K562 (cell line): Measurements from ENCODE around the gene ADM2. TPM values are rescaled to one million over a fixed set of nuclear protein-coding genes. Genes with fewer than 3 reads are reported as not detected.

Experiments used
- ATAC-seq: fragments of 200-7000 bp; cut with Tn5 transposase; 3 replicates; pipeline ENCODE4 v1.9.1; 2020; ENCODE audit warnings: moderate library complexity
- BruUV-seq: library from RNA; stranded (reverse); fragments of 400-500 nt; replicated peaks from 2 replicates; lab custom pipeline; 2021; lab: Mats Ljungman, UMichigan
- CTCF ChIA-PET: fragments of 300-600 bp; formaldehyde crosslinking; extraction: SDS; loops from one replicate; lab custom pipeline; 2021; ENCODE audit warnings: low intra/inter-chr PET ratio; lab: Yijun Ruan, JAX
- POLR2A ChIA-PET: fragments of 300-600, 350-650 bp; sonication (Branson Sonifier 250); formaldehyde crosslinking; extraction: SDS; loops from one replicate; lab custom pipeline; 2021; ENCODE audit warnings: antibody characterized with exemption, inconsistent platforms; lab: Yijun Ruan, JAX
- DNase-seq, 4 experiments: peaks; one replicate each; pipeline versions ENCODE4 v3.0.0 to v3.0.0-alpha.2; 2011 to 2018; ENCODE audit warnings: low spot score in 3 of 4, mixed read lengths in 3 of 4; ENCODE audit errors: extremely low read depth in 1 of 4
- FAIRE-seq: peaks from 2 replicates; lab custom pipeline; 2011; peaks lifted over from hg19 to GRCh38; lab: Jason Lieb, UNC
- H2AFZ ChIP-seq: 2 replicates; pipeline ENCODE4 v1.6.0; 2011; ENCODE audit warnings: low read depth, low read length, control low read depth, inconsistent platforms
- H3K27ac ChIP-seq: fragments of 200-600 bp; 3 replicates; pipeline ENCODE4 v1.8.0; 2011; ENCODE audit warnings: low read depth, mild to moderate bottlenecking, control low read depth, inconsistent platforms, low read length, moderate library complexity, mixed read lengths; ENCODE audit errors: extremely low read depth
- H3K27me3 ChIP-seq, 2 experiments: fragments of 300-600 bp in 1 of 2; 2 replicates in 1 of 2; 3 replicates in 1 of 2; pipeline versions ENCODE4 v1.6.0 to v1.8.0; 2011; ENCODE audit warnings: inconsistent platforms in 2 of 2, low read length in 2 of 2, mild to moderate bottlenecking in 1 of 2, mixed read lengths in 1 of 2, moderate library complexity in 1 of 2; ENCODE audit not compliant: control insufficient read depth in 2 of 2, insufficient read depth in 2 of 2
- H3K36me3 ChIP-seq: fragments of 300-600 bp; 3 replicates; pipeline ENCODE4 v1.8.0; 2011; ENCODE audit warnings: mild to moderate bottlenecking, low read length, inconsistent platforms; ENCODE audit not compliant: control insufficient read depth, insufficient read depth
- H3K4me1 ChIP-seq, 2 experiments: fragments of 200-600 bp in 1 of 2; replicated peaks in 1 of 2; 2 replicates in 1 of 2; 3 replicates in 1 of 2; pipeline versions ENCODE4 v1.5.1 to v1.8.0; 2011; ENCODE audit warnings: inconsistent platforms in 2 of 2, low read length in 2 of 2, mild to moderate bottlenecking in 1 of 2, mixed read lengths in 1 of 2, moderate library complexity in 1 of 2; ENCODE audit not compliant: control insufficient read depth in 2 of 2, insufficient read depth in 2 of 2
- H3K4me2 ChIP-seq: 2 replicates; pipeline ENCODE4 v1.6.1; 2011; ENCODE audit warnings: low read length, control low read depth, inconsistent platforms, mixed read lengths; ENCODE audit not compliant: insufficient read depth
- H3K4me3 ChIP-seq: fragments of 200-600 bp; sonication (generic), shearing (Covaris generic); 2 replicates; pipeline ENCODE4 v1.5.1; 2016; ENCODE audit warnings: control low read depth, inconsistent platforms
- H3K79me2 ChIP-seq: fragments of 200-600 bp; 3 replicates; pipeline ENCODE4 v1.8.0; 2011; ENCODE audit warnings: low read length, inconsistent platforms; ENCODE audit not compliant: control insufficient read depth, insufficient read depth
- H3K9ac ChIP-seq, 2 experiments: 2 replicates each; pipeline versions ENCODE4 v1.6.0 to v1.6.1; 2011; ENCODE audit warnings: low read depth in 2 of 2, low read length in 2 of 2, control low read depth in 1 of 2, inconsistent platforms in 1 of 2, mild to moderate bottlenecking in 1 of 2, mixed read lengths in 1 of 2; ENCODE audit not compliant: insufficient read depth in 1 of 2
- H3K9me1 ChIP-seq: one replicate; pipeline ENCODE4 v1.6.0; 2011; ENCODE audit warnings: inconsistent platforms, mild to moderate bottlenecking, low read length, moderate library complexity; ENCODE audit not compliant: control insufficient read depth, insufficient read depth
- H3K9me3 ChIP-seq: replicated peaks from 2 replicates; pipeline ENCODE4 v1.5.1; 2011; ENCODE audit warnings: low read depth, low read length, inconsistent platforms; ENCODE audit not compliant: control insufficient read depth, insufficient read depth
- H4K20me1 ChIP-seq: replicated peaks from 2 replicates; pipeline ENCODE4 v1.6.1; 2011; ENCODE audit warnings: low read length, inconsistent platforms, mixed read lengths; ENCODE audit not compliant: control insufficient read depth, insufficient read depth
- ARHGAP35 ChIP-seq: fragments of 450-650 bp; IDR thresholded peaks from 2 replicates; pipeline ENCODE4 v1.6.1; 2018; ENCODE audit not compliant: partially characterized antibody
- BRF2 ChIP-seq: IDR thresholded peaks from 3 replicates; pipeline ENCODE4 v1.6.1; 2011; ENCODE audit warnings: borderline replicate concordance, mild to moderate bottlenecking; ENCODE audit not compliant: insufficient read length, insufficient read depth
- DLX4 ChIP-seq: fragments of 250-450 bp; sonication (Bioruptor Pico); IDR thresholded peaks from 2 replicates; pipeline ENCODE4 v1.6.1; 2021; ENCODE audit warnings: mild to moderate bottlenecking
- ESRRB ChIP-seq: fragments of 250-450 bp; sonication (Bioruptor Pico); IDR thresholded peaks from 2 replicates; pipeline ENCODE4 v1.5.0; 2020; ENCODE audit warnings: mild to moderate bottlenecking, moderate library complexity, borderline replicate concordance
- POLR2B ChIP-seq: fragments of 450-650 bp; IDR thresholded peaks from 2 replicates; pipeline ENCODE4 v1.6.1; 2018; ENCODE audit warnings: low read depth; ENCODE audit not compliant: partially characterized antibody
- TOE1 ChIP-seq, 2 experiments: fragments of 450-650 bp in 1 of 2; sonication (generic) in 1 of 2; formaldehyde crosslinking in 1 of 2; IDR thresholded peaks; 2 replicates each; pipeline versions ENCODE4 v1.7.1 to v1.8.0; 2016 to 2022; ENCODE audit warnings: borderline replicate concordance in 2 of 2, mild to moderate bottlenecking in 2 of 2, antibody characterized with exemption in 1 of 2, inconsistent platforms in 1 of 2, low read depth in 1 of 2, missing genetic modification reagents in 1 of 2, moderate library complexity in 1 of 2
- YBX1 ChIP-seq: fragments of 450-650 bp; IDR thresholded peaks from 2 replicates; pipeline ENCODE4 v1.7.1; 2016; ENCODE audit warnings: mild to moderate bottlenecking
- ZNF57 ChIP-seq: fragments of 450-650 bp; formaldehyde crosslinking; IDR thresholded peaks from 2 replicates; pipeline ENCODE4 v1.4.0; 2020; ENCODE audit warnings: mild to moderate bottlenecking, moderate library complexity
- ZNF780A ChIP-seq: fragments of 250-450 bp; sonication (Bioruptor Pico); IDR thresholded peaks from 2 replicates; pipeline ENCODE4 v1.5.0; 2021; ENCODE audit warnings: mild to moderate bottlenecking
- whole genome bisulfite sequencing: fragments of 100-300 bp; shearing (Covaris generic); methylation state at CpG from one replicate; pipeline ENCODE4 v1.1.6; 2016; ENCODE audit warnings: low coverage, mixed read lengths; ENCODE audit not compliant: insufficient coverage; ENCODE audit errors: missing lambda C conversion rate; 5-methylcytosine and 5-hydroxymethylcytosine counted together
- in situ Hi-C: fragments of 300-500 bp; cut with MboI; formaldehyde crosslinking; loops from 4 replicates; pipeline ENCODE4 v1.15.0; 2018; ENCODE audit warnings: inconsistent platforms, mixed read lengths
- intact Hi-C: fragments of 100-400 bp; cut with micrococcal nuclease; formaldehyde crosslinking; loops from 2 replicates; pipeline ENCODE4 v1.14.2; 2022
- polyA plus RNA-seq, 8 experiments: library from polyadenylated mRNA; depleted of rRNA in 4 of 8; stranded (reverse) in 5 of 8; unstranded in 3 of 8; fragments of >200 nt; fragmentation: Nextera tagmentation in 2 of 8; fragmentation: Illumina TruSeq in 1 of 8; extraction: Ambion mirVana in 2 of 8; extraction: Trizol in 1 of 8; gene quantifications; 2 replicates each; pipeline versions ENCODE4 v1.2.1 to v1.2.3, GENCODE V29; 2011 to 2014; ENCODE audit warnings: inconsistent platforms in 1 of 8, missing spikeins in 1 of 8
- total RNA-seq, 7 experiments: library from RNA; depleted of rRNA in 6 of 7; stranded (reverse); fragments of >200 nt in 6 of 7; fragmentation: Illumina TruSeq in 2 of 7; extraction: Trizol in 2 of 7; gene quantifications; 2 replicates each; pipeline versions ENCODE4 v1.2.1 to v1.2.3, GENCODE V29; 2011 to 2021; ENCODE audit warnings: low replicate concordance in 1 of 7

Gene ADM2
- total and polyA plus RNA-seq, 9 of the 15 experiments (the other 6 are each of a cell fraction or from before 2014, with no cell fraction given), result 0.11 to 5.1 (median 0.38) TPM

DNA sequence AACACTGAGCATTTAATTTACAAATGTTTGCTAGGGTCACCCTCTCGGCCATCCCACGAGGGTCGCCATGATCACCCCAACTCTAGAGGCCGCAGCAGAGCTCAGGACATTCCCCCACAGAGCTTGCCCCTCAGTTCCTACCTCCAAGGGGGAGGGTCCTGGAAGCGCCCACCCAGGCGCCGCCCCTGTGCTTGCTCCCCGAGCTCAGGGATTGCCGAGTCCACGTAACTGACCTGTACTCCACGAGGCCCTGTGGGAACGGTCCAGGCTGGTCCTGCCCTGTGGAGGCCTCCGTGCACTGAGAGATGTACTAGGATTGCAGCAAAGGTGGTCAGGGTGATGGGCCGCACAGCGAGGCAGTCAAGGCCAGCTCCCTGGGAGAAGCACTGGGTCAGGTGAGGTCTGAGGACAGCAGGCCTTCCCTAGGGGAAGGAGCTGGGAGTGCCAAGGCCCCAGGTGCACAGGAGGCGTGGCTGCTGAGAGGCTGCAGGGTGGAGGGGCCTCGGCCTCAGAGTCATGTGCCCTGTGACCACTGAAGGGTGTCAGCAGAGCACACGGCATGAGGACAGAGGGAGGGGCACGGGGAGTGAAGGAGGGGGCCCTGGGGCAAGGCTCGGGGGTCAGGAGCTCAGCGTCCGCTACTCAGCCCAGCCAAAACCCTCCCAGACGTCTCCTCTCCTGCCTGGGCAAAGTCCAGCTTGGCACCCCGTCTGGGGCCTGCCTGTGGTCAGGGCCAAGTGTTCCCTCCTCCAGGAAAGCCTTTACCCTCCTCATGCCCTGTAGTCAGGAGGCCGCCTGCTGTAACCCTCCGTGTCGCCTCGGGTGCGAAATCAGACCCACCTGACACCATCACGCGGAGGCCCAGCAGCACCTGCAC lies 2.9 kb downstream of the ADM2 start (continued):
- no peak for TF ChIP-seq BRF2
- no peak for TF ChIP-seq ZNF780A
- TF ChIP-seq POLR2B, result peak; percentile 25
- no peak for TF ChIP-seq DLX4

- Histone ChIP-seq H3K4me3 (no peak overlapping the region), H3K9me3 (no peaks in the 10 kb centered on the region), H2AFZ (peak overlapping the region; percentile 45; the same call in 1 of the 2 replicates), H3K4me1 (peaks cover 4 to 65% of the 10 kb centered on the region in 2 experiments; a peak in 3 of 5 replicates), H3K9me1 (no peaks in the 10 kb centered on the region), H3K4me2 (0 out of 2 replicates have a peak overlapping the region, but pooled peaks have one; percentile 11), H3K27me3 (no peaks in the 10 kb centered on the region), H3K27ac (no peak overlapping the region), H3K79me2 (no peaks in the 10 kb centered on the region), H3K36me3 (no peaks in the 10 kb centered on the region), H4K20me1 (no peaks in the 10 kb centered on the region), H3K9ac (no peak overlapping the region)
- ChIA-PET CTCF (no interaction called here), POLR2A (interaction anchor here (0.6 to 1.4 kb wide), 6 partner anchors 13 to 331 kb away, joined by 3 to 6 read pairs (median 3); no protein-coding TSS in a partner anchor)
- ATAC-seq (peak; percentile 31), FAIRE-seq (no peak), DNase-seq (peak in 1 of 4 experiments; percentile 16)
- intact Hi-C loops (no loop called here), in situ Hi-C loops (no loop called here)
- 38% methylated on average over 23 of the region's 29 CpGs for WGBS
- BruUV-seq, result no TSS peak
- no peak for TF ChIP-seq ESRRB (CRISPR knock-in tag)
- peak; percentile 81; the same call in 1 of the 2 replicates for TF ChIP-seq TOE1 (IDR thresholded peaks at IDR 0.05; ENCODE audit: borderline replicate concordance)
- no peak for TF ChIP-seq TOE1 (CRISPR knock-in tag; IDR thresholded peaks at IDR 0.05; ENCODE audit: borderline replicate concordance, low read depth)
- no peak for TF ChIP-seq ZNF57
- TF ChIP-seq YBX1, result no peak
- no peak for TF ChIP-seq ARHGAP35
Measured at GRCh38 chr22:50485221-50486131, 4.1 kb downstream of the ADM2 start.
